Measurements from ENCODE around the gene SAFB.

- TF ChIP-seq EZH2phosphoT487 (IDR thresholded peaks at IDR 0.05; ENCODE audit: insufficient read depth, low read depth) (no peak), EZH2 (IDR thresholded peaks at IDR 0.05; ENCODE audit: insufficient read depth, poor library complexity, severe bottlenecking) (no peak)
Measured at GRCh38 chr19:5588441-5588840, 34.4 kb upstream of the SAFB start.
